ENCODE data around the gene ZNF536.

- TF ChIP-seq CTCF (IDR thresholded peaks at IDR 0.05; ENCODE audit: low read length) (no peak), EZH2 (optimal IDR thresholded peaks at IDR 0.05; ENCODE audit: low read depth, low read length) (no peak), EZH2phosphoT487 (IDR thresholded peaks at IDR 0.05; ENCODE audit: low read length) (no peak)
Observed at GRCh38 chr19:30547246-30547645, 175.1 kb downstream of the ZNF536 start.
